Choroid plexus epithelial cell (primary cell): Measurements from ENCODE around the gene SSTR1.

ENCODE experiments used
- DNase-seq: peaks from one replicate; pipeline ENCODE4 v3.0.0-alpha.2; 2010; ENCODE audit warnings: low read depth
- H3K4me3 ChIP-seq: 2 replicates; pipeline ENCODE4 v1.5.1; 2011; ENCODE audit warnings: low read depth, mild to moderate bottlenecking, control low read depth, low read length, moderate library complexity
- TF ChIP-seq, protein P1 (sequence below): conservative IDR thresholded peaks from 2 replicates; pipeline ENCODE4 v1.5.1; 2011; ENCODE audit warnings: low read depth, mild to moderate bottlenecking, control low read depth, inconsistent platforms, low read length, moderate library complexity

The SSTR1 gene

DNA sequence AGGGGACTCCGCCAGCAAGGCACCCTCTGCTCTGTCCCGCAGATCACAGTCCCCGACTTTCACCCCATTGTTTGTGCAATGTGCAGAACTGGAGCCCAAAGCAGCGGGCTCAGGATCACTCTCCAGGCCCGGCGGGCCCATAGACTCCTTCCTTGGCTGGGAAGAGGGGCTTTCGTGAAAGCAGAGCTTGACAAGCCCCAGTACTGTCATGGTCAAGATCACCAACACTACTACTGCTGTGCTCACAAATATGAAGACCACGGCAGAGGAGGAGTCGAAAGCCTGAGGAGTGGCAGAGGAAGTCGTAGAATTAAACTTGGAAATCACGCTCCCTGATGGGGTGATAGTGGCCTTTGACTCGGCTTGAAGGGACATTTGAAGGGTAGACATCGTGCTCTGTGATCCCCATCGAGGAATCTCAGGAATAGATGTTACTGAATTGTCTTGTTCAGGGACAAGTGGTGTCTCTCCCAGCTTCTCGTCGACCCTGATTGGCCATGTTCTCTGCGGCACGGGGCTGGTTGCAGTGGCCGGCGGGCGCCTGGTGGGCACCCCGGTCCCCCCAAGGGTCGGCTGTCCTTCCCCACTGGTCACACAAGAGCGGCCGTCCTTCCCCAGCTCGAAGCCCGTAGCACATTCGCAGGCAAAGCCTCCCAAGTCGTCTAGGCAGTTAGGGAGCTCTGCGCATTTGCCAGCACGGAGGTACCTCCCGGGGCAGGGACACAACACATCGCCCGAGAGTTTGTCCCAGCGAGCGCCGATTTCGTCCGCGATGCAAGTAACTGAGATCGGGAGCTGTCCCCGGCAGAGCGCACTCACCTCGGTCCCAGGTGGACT, 47.1 kb downstream of the SSTR1 start:
- DNase-seq: no peak
- TF ChIP-seq, protein P1, sequence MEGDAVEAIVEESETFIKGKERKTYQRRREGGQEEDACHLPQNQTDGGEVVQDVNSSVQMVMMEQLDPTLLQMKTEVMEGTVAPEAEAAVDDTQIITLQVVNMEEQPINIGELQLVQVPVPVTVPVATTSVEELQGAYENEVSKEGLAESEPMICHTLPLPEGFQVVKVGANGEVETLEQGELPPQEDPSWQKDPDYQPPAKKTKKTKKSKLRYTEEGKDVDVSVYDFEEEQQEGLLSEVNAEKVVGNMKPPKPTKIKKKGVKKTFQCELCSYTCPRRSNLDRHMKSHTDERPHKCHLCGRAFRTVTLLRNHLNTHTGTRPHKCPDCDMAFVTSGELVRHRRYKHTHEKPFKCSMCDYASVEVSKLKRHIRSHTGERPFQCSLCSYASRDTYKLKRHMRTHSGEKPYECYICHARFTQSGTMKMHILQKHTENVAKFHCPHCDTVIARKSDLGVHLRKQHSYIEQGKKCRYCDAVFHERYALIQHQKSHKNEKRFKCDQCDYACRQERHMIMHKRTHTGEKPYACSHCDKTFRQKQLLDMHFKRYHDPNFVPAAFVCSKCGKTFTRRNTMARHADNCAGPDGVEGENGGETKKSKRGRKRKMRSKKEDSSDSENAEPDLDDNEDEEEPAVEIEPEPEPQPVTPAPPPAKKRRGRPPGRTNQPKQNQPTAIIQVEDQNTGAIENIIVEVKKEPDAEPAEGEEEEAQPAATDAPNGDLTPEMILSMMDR: no peak
- H3K4me3 ChIP-seq: peak overlapping the region; percentile 52

DNA sequence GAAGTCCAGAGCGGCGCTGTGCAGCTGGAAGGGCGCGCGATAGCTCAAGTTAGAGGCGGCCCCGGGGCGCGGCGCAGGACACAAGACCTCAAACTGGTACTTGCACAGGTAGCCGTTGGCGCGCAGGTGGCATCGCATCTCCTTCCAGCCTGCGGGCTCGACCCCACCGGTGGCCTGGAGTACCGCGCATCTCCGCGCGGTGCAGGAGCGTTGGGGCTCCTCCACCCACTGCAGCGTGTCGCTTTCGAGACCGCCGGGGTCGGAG, 47.6 kb downstream of the SSTR1 start:
- peak overlapping the region; percentile 52 for H3K4me3 ChIP-seq
- peak; percentile 22 for DNase-seq
- TF ChIP-seq, protein P1: peak; percentile 9

DNA sequence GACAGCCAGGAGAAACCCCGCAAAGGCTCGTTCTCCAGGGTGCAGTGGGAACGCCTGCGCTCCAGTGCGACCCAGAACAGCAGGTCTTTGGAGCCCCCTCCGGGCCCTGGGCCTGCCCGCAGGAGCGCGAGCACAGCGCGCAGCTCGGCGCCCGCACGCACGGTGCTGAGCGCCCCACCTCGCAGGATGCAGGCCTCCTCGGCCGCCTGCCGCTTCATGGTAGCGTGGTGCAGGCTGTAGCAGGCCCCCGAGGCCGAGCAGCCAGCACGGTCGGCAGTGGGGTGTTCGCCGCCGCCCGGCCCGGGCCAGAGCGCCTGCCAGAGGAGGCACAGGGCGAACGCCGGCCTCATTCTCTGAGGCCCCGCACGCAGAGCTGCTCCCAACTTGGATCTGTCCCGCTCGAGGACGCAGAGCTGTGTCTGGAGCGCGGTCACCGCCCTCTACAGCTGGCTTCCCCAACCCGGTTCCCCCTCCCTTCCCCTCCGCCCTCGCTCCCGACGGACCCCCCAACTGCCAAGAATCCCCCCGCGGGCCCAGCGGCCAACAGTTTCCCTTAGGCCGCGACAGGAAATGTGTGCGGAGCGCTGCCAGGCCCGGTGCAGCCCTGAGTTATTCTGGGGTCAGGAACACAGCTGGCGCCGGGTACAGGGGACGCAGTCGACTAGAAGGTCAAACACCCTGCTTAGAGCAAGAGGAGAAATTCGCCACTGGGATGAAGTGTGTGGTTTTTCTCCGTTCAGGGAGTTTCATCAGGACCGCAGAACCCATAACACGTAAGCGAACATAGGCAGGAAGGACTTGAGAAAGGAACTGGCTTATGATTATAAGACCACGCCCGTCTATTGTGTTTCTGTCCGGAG, 48.2 kb downstream of the SSTR1 start, which contains the start of gene CLEC14A:
Gene CLEC14A, minus strand, starts transcription at position 421 of the 860 bp plus-strand sequence. Its CDS starts 71 bp downstream, at position 350.
- peak within 1 kb of the TSS; percentile 52 for H3K4me3 ChIP-seq
- peak; percentile 69 for DNase-seq
- TF ChIP-seq, protein P1: no peak

DNA sequence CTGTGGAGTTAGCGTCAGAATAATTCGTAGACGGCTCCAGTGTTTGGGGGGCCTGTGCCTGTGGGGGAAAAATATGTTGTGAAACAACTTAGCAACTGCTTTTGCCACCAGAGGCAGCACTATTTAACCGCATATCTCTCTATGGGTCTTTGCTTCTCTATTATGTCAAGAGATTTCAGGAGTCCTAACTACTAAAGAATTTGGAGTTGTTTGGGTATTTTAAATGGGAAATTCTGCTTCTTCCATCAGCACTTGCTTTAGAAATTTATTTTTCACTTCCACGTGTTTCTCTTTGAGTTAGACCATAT, 48.8 kb downstream of the SSTR1 start:
- peak overlapping the region; percentile 52 for H3K4me3 ChIP-seq
- TF ChIP-seq, protein P1: peak; percentile 50
- DNase-seq: no peak

DNA sequence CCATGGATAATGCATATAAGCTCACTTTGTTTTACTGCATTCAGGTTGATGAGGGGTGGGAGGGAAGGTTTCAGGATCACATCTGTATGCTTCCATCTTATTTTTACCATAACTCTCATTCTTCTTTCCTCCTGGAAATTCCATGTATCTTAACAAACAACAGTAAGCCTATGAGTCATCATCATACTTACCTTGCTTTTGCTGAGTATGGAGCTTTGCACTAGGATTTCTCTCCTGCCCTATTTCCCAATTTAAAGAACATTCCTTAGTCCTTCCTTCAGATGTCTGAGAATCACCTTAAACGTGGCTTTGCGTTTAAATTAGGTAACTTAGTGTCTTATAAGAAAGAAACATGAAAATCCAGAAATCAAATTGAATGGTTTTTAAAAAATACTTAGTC, 49.8 kb downstream of the SSTR1 start:
- TF ChIP-seq, protein P1: no peak
- H3K4me3 ChIP-seq: no peak overlapping the region
- peak; percentile 33 for DNase-seq

DNA sequence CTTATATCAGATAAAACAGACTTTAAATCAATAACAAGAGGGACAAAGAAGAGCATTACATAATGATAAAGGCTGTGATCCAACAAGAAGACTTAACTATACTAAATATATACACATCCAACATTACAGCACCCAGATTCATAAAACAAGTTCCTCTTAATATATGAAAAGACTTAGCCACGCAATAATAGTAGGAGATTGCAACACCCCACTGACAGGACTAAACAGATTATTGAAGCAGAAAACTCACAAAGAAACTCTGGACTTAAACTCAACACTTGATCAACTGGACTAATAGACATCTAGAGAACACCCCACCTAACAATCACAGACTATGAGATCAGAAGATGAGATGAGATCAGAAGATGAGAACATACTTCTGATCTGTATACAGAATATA, 53.9 kb downstream of the SSTR1 start:
- H3K4me3 ChIP-seq: no peak overlapping the region
- TF ChIP-seq, protein P1: no peak
- no peak for DNase-seq
